NCI-H2029 (cell line): ENCODE measurements around the gene NOPCHAP1.

Experiments
- DNase-seq: peaks from one replicate; lab custom pipeline; 2025; lab: John Stamatoyannopoulos, UW

Gene NOPCHAP1

DNA sequence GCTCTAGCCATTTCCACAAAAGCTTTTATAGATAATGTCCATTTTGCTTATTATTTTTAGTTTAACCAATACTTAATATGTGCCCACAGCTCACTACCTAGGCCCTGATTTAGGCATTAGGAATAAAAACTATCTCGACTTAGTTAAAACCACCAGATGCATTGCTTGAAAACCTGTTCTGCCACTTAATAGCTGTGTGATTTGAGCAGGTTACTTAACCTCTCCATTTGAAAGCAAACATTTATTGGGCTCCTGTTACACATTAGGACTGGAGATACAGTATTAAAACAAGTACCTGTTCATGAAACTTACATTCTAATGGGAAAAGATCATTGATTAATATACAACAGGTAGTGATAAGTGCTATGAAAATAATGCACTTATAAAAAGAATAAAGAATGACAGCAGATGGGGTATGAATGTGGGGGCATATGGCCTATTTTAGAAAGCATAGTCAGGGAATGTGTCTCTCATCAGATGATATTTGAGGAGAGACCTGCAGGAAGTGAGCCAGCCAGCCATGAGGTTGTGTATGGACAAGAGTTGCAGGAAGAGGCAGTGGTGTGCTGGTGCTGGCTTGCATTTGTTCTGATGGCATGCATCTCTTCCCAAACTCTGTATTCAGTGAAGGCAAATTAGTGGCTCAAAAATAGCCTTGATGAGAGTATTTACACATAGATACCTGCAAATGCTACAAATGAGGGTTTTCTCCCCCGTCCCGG is 34.3 kb downstream of the NOPCHAP1 start:
- peak; percentile 75 for DNase-seq

DNA sequence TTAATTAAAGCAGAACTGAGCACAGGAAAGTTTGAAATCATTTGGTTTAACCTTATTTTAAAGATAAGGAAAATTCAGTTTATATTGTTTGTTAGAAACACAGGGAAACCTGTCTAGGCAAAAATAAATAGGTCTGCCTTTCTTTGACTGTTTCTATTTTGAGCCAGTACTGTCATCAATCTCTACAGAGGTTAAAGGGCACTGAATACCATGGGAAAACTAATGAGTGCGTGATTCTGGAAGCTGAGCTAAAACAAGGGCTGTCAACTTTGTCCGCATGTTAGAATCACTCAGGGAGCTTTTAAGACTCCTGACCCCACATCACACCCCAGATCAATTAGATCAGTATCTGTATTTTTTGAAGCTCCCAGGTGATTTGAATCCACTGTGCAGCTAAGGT is 38.8 kb downstream of the NOPCHAP1 start:
- no peak for DNase-seq

DNA sequence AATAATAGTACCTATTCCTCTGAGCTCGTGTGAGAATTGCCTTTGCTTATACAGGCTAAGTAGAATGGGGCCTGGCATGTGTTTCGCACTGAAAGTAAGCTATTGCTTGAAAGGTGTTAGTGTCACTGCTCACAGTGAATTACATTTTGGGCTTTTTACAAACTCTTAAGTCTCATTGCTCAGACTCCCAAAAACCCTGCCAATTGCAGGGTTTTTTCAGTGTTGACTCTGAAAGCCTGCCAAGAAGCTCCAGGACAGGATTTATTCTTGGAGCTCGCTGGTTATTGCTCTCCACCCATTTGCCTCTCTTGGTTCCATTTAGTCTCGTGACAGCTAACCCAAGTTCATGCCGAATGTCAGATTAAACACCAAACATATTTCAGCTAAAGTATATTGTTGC is 39.8 kb downstream of the NOPCHAP1 start:
- peak; percentile 65 for DNase-seq

DNA sequence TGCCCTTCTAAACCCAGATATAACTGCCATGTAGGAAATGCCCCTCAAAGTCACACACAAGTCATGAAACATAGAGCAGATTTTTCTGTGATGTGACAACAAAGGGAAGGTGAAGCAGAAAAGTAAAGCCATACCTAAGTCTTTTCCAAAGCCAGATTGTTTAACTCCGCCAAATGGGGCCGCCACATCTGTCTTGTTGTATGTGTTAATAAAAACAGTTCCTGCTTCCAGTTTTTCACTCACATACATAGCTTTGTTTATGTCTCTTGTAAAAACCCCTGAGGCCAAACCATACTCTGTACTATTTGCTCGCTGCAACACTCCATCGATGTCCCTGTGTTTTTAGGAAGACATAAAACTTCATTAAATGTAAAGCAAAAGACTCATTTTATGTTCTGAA is 40.3 kb downstream of the NOPCHAP1 start:
- no peak for DNase-seq

DNA sequence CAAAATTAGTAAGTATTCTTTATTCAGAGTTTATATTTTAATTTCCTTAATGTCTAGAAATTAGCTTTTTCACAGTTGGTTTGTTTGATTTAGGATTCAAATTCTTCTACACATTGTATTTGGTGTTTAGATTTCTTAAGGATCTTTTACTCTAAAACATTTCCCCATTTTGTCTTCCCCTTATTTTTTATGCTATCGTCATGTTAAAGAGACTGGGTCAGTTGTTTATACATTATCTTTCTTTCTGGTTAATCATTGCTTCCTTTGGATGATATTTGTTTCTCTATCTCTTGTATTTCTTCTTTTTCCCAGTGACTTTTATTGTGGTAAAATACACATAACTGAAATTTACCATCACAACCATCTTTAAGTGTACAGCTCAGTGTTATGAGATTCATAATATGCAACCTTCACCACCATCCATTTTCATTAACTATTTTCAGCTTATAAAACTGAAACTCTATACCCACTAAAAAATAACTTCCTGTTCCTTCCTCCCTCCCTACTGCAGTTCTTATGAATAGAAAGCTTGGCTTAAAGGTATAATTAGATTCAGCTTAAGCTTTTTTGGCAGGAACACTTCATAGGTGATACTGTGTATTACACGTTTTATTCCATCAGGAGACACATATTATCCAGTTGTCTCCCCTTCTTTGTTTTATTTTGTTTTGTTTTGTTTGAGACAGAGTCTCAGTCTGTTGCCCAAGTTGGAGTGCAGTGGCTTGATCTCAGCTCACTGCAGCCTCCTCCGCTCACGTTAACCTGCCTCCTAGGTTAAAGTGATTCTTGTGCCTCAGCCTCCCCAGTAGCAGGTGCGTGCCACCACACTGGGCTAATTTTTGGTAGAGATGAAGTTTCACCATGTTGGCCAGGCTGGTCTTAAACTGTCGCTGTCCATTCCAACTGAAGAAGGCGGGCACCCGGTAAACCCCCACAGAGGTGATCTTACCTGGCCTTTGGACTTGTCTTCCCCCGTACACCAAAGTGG is 45.0 kb downstream of the NOPCHAP1 start:
- no peak for DNase-seq

DNA sequence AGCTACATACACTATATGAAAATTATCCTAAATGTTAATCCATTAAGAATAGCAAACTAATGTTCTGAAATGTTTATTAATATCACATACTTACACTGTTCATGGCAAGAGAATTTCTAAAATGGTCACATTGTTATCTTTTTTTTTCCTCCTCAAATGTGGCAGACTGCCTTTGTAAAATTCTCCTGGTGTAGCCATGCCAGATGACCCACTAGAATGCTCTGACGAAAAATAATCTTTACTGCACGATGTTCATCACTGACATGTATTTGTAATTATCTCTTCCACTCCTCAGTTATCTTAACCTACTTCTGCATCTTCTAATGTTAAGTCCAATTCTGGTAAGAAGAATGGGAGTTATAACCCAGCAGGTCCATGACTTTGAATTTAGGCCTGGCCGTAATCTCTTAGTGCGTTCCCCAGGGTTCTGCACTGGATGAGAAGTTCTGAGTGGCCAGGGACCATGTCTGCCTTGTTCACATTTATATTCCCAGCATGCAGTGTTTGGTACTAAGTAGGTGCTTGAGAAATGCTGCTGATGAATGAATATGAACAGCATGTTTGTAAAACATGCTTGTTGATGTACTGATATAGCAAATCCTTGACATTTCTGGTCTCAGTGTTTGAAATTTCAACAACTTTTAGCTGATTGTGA is 46.7 kb downstream of the NOPCHAP1 start:
- DNase-seq, result no peak

DNA sequence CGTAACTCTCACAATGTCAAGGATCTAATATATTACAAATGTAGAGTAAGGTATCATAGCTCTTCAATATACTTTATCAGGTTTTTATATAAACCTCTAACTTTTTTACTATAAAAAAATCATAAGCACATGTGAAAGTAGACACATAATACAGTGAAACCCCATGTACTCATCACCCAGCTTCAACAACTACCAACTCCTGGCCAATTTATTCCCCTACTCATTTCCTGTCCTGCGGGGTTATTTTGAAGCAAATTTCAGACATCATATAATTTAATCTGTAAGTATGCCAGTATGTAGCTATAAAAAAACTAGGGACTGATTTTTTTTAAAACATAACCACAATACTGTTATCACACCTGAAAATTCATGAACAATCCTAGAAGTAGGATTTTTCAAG is 47.7 kb downstream of the NOPCHAP1 start:
- no peak for DNase-seq
